Activated CD4-positive, alpha-beta T cell treated with anti-CD3 and anti-CD28 coated beads, Interleukin-2, amount 50 U/mL, for 4 hours (primary cell): Measurements from ENCODE around the gene SCRN3.
"Not testable (repeated sequence)": the region's sequence is repeated elsewhere in the genome, so short reads cannot be mapped to it uniquely, and the experiment has no call there.

Experiments used
- DNase-seq, 2 experiments: peaks; one replicate each; pipeline ENCODE4 v3.0.0-alpha.2; 2020

The SCRN3 gene

DNA sequence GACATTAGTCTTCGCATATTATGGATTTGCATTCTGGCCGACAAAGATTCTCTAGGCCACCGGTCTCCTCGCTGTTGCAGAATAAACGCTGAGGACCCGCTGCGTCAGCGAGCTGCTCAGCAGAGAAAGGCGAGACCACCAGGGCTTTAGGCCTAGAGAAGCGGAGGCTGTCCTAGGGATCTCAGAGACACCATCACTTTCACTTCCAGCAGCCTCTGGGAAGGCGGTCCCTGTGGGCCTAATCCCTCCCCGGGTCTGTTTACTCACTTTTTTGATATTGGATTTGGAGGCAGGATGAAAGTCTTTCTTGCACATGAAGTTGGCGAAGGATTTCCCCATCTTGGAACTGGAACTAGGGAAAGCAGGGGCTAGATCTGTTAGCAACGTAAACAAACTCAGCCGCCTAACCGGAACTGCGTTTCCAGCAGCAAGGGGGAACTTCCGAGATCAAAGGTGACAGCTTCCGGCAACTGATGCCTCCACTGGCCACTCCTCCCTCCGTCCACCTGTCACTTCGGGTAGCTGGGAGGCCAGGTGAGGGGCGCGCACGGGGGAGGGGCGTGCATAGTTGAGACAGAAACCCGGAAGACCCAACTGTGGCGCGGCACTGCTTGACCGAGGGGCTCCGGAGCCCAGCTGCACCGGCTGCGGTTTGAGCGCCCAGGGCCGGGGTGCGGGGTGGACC is at the start of gene SCRN3:
TSS of gene SCRN3 (plus strand) at position 447 of the 685 bp plus-strand sequence. CDS start 2,554 bp downstream, outside the sequence.
- DNase-seq, result peak; percentile 58 to 59

- DNase-seq, result no peak
These were observed 45.5 kb upstream of the SCRN3 start for GRCh38 chr2:174350018-174350417.

GRCh38 chr2:174350593-174351181 is 44.8 kb upstream of the SCRN3 start:
- DNase-seq, result no peak

DNA sequence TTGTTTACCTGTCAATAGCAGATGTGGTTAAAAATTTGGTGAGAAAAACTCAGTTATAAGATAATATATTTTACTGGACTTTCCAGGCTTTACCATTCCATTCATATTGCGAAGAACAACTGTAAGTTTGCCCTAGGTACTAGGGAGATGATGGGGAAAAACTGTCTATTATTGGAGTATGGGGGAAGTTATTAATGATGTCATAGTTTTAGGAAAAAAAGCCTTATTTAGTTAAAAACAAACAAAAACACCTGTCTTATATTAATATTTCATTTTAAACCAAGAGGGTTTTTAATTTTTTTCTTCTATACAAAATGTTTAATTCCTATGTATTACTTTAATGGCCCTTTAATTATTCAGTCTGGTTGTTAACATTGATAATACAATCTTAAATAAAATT is 42.5 kb upstream of the SCRN3 start:
- no peak for DNase-seq

- DNase-seq, result no peak
These were observed 39.2 kb upstream of the SCRN3 start for GRCh38 chr2:174356347-174356746.

DNA sequence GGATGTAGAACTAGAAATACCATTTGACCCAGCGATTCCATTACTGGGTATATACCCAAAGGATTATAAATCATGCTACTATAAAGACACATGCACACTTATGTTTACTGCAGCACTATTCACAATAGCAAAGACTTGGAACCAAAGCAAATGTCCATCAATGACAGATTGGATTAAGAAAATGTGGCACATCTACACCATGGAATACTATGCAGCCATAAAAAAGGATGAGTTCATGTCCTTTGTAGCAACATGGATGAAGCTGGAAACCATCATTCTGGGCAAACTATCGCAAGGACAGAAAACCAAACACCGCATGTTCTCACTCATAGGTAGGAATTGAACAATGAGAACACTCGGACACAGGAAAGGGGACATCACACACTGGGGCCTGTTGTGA is 35.9 kb upstream of the SCRN3 start:
- not testable (repeated sequence) for DNase-seq

- DNase-seq, result no peak
These were observed 32.6 kb upstream of the SCRN3 start for GRCh38 chr2:174362949-174363348.

- not testable (repeated sequence) for DNase-seq
These were observed 31.9 kb upstream of the SCRN3 start for GRCh38 chr2:174363492-174364225.

GRCh38 chr2:174364628-174365027 is 30.9 kb upstream of the SCRN3 start:
- no peak for DNase-seq

DNA sequence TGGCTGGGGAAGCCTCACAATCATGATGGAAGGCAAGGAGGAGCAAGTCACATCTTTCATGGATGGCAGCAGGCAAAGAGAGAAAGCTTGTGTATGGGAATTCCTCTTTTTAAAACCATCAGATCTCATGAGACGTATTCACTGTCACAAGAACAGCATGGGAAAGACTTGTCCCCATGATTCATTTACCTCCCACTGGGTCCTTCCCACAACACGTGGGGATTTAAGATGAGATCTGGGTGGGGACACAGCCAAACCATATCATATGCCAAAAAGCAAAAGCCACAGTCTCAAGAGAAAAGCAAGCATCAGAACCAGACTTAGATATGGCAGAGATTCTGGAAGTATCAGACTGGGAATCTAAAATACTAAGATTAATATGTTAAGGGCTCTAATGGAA is 30.0 kb upstream of the SCRN3 start:
- no peak for DNase-seq

- no peak for DNase-seq
These were observed 26.8 kb upstream of the SCRN3 start for GRCh38 chr2:174368691-174369090.

DNA sequence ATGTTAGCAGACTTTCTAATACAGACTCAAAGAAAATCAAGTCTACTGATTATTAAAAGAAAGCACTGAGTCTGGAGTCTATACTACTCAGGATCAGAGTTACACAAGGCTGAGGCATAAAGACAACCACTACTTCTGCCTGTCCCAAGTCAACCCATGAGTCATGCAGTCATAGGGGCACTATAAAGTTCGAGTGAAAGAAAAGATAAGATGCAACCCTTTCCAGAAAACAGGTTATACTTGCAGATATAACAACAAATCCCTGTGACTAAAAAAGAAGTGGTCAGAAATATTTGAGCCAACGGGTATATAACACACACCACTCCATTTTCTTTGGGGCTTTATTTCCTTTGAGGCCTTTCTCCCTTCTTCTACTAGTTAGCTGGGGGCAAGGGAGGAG is 18.6 kb upstream of the SCRN3 start:
- DNase-seq, result no peak

GRCh38 chr2:174383796-174384195 is 11.7 kb upstream of the SCRN3 start:
- DNase-seq, result no peak

DNA sequence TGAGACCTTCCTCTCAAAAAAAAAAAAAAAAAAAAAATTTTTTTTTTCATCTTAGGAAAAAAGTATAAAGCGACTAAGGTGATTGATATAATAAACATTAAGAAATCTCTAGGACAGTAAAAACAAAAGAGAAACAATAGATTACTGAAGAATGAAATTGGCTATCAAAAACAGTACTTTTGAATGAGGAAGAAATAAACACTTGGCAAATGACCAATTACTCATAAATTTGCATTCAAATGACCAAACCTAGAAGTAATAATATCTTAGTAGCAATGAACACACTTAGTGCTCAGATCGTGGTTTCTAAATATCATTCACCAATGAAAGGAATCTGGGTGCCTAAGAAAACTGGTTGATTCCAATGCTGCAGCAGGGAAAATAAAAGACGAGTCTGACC is 10.3 kb upstream of the SCRN3 start:
- DNase-seq, result no peak

- not testable (repeated sequence) for DNase-seq
These were observed 6.8 kb upstream of the SCRN3 start for GRCh38 chr2:174388706-174389105.

GRCh38 chr2:174389542-174389941 is 6.0 kb upstream of the SCRN3 start:
- DNase-seq, result no peak

GRCh38 chr2:174390303-174390702 is 5.2 kb upstream of the SCRN3 start:
- DNase-seq, result not testable (repeated sequence)

- no peak for DNase-seq
These were observed 2.8 kb upstream of the SCRN3 start for GRCh38 chr2:174392706-174393105.

DNA sequence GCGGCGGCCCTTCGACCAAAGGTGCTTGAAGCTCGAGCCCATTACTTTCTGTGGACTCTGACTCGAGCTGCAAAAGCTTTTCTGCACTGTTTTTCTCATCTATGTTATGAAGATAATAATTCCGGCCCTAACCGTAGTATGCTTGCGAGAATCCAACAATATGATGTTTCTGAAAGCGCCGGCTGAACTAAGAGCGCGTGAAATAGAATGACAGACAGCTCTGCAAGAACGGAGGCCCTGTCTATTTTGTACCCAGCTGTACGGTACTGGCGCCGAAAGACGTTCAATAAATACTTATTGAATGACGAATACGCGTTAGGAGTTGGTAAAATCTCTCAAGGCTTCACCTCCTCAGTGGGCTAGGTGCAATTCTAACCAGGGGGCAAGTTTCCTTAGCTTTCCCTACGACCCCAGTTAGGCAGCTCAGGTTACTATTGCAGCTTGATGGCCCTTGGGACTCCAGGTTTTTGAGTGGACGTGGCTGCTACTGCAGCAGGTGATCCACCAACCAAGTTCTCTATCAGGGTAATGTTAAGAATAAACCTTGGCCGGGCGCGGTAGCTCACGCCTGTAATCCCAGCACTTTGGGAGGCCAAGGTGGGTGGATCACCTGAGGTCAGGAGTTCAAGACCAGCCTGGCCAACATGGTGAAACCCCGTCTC is 570 bp downstream of the SCRN3 start:
- DNase-seq, result no peak

- no peak for DNase-seq
These were observed 2.2 kb downstream of the SCRN3 start for GRCh38 chr2:174397773-174398172.

GRCh38 chr2:174399171-174399570 is 3.6 kb downstream of the SCRN3 start:
- DNase-seq, result no peak

DNA sequence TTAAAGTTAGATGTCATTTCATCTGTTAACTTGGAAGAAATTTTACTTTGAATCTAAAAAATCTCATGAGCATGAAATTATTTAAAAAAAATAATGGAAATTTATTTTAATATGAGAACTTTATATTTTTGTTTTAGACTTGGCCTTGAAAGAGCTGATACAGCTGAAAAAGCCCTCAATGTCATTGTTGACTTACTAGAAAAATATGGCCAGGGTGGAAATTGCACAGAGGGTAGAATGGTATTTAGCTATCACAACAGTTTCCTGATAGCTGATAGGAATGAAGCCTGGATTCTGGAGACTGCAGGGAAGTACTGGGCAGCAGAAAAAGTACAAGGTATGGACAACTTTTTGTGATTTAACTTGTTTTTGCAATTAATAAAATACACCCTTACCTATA is 5.3 kb downstream of the SCRN3 start:
- DNase-seq, result no peak

- DNase-seq, result no peak
These were observed 8.1 kb downstream of the SCRN3 start for GRCh38 chr2:174403628-174404027.

DNA sequence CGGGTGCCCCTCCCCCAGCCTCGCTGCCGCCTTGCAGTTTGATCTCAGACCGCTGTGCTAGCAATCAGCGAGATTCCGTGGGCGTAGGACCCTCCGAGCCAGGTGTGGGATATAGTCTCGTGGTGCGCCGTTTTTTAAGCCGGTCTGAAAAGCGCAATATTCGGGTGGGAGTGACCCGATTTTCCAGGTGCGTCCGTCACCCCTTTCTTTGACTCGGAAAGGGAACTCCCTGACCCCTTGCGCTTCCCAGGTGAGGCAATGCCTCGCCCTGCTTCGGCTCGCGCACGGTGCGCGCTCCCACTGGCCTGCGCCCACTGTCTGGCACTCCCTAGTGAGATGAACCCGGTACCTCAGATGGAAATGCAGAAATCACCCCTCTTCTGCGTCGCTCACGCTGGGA is 14.5 kb downstream of the SCRN3 start:
- DNase-seq, result not testable (repeated sequence)
